HepG2 (cell line): ENCODE measurements around the gene DNAJC2. TPM values are rescaled to one million over a fixed set of nuclear protein-coding genes. Genes with fewer than 3 reads are reported as not detected.

Experiments used
- HOXA5 ChIP-seq: sonication (generic); formaldehyde crosslinking; IDR thresholded peaks from 2 replicates; pipeline ENCODE4 v1.4.0; 2020; ENCODE audit warnings: missing genetic modification reagents
- MTF1 ChIP-seq: sonication (generic); formaldehyde crosslinking; IDR thresholded peaks from 2 replicates; pipeline ENCODE4 v1.5.0; 2020; ENCODE audit warnings: missing genetic modification reagents
- MYC ChIP-seq: sonication (generic); formaldehyde crosslinking; IDR thresholded peaks from 2 replicates; pipeline ENCODE4 v1.9.0; 2021; ENCODE audit warnings: missing genetic modification reagents, borderline replicate concordance
- NFKB2 ChIP-seq: sonication (generic); formaldehyde crosslinking; IDR thresholded peaks from 2 replicates; pipeline ENCODE4 v1.4.0; 2020; ENCODE audit warnings: missing genetic modification reagents, borderline replicate concordance
- PHF20 ChIP-seq: sonication (generic); formaldehyde crosslinking; IDR thresholded peaks from 2 replicates; pipeline ENCODE4 v1.5.0; 2020; ENCODE audit warnings: mild to moderate bottlenecking, missing genetic modification reagents
- SPEN ChIP-seq: sonication (generic); formaldehyde crosslinking; IDR thresholded peaks from 2 replicates; pipeline ENCODE4 v1.5.1; 2020; ENCODE audit warnings: low read depth, mild to moderate bottlenecking, missing genetic modification reagents
- ZBTB7A ChIP-seq: sonication (generic); formaldehyde crosslinking; IDR thresholded peaks from 2 replicates; pipeline ENCODE4 v1.8.0; 2022; ENCODE audit warnings: mild to moderate bottlenecking, missing genetic modification reagents
- ZFP82 ChIP-seq: sonication (generic); formaldehyde crosslinking; IDR thresholded peaks from 2 replicates; pipeline ENCODE4 v1.5.1; 2020; ENCODE audit warnings: mild to moderate bottlenecking, missing genetic modification reagents, borderline replicate concordance
- ZFX ChIP-seq: sonication (generic); formaldehyde crosslinking; IDR thresholded peaks from 2 replicates; pipeline ENCODE4 v1.4.0; 2020; ENCODE audit warnings: mild to moderate bottlenecking, low read depth, missing genetic modification reagents, moderate library complexity
- ZNF253 ChIP-seq: sonication (generic); formaldehyde crosslinking; IDR thresholded peaks from 2 replicates; pipeline ENCODE4 v1.8.0; 2022; ENCODE audit warnings: mild to moderate bottlenecking, missing genetic modification reagents, borderline replicate concordance
- ZNF30 ChIP-seq: sonication (generic); formaldehyde crosslinking; IDR thresholded peaks from 2 replicates; pipeline ENCODE4 v1.5.0; 2020; ENCODE audit warnings: mild to moderate bottlenecking, missing genetic modification reagents
- ZNF446 ChIP-seq: sonication (generic); formaldehyde crosslinking; IDR thresholded peaks from 2 replicates; pipeline ENCODE4 v1.5.0; 2020; ENCODE audit warnings: mild to moderate bottlenecking, missing genetic modification reagents
- ZNF605 ChIP-seq: sonication (generic); formaldehyde crosslinking; IDR thresholded peaks from 2 replicates; pipeline ENCODE4 v1.8.0; 2022; ENCODE audit warnings: mild to moderate bottlenecking, missing genetic modification reagents
- polyA plus RNA-seq, 8 experiments: library from polyadenylated mRNA; depleted of rRNA in 3 of 8; stranded (reverse) in 7 of 8; unstranded in 1 of 8; fragments of >200 nt; fragmentation: Illumina TruSeq in 4 of 8; extraction: Trizol in 4 of 8; gene quantifications; 2 replicates each; pipeline versions ENCODE4 v1.2.1 to v1.2.3, GENCODE V29; 2011 to 2016; ENCODE audit warnings: low read depth in 4 of 8, missing spikeins in 1 of 8, mixed read lengths in 1 of 8; ENCODE audit not compliant: insufficient read depth in 1 of 8
- total RNA-seq, 5 experiments: library from RNA; depleted of rRNA; stranded (reverse); fragments of >200 nt; fragmentation: Illumina TruSeq; extraction: Trizol; gene quantifications; 2 replicates each; pipeline ENCODE4 v1.2.3, GENCODE V29; 2016; ENCODE audit warnings: low read depth in 1 of 5
- TF ChIP-seq, protein P1 (sequence below): IDR thresholded peaks from 2 replicates; pipeline ENCODE4 v1.6.1; 2012; ENCODE audit warnings: inconsistent platforms
- TF ChIP-seq, protein P2 (sequence below): sonication (generic); formaldehyde crosslinking; IDR thresholded peaks from 2 replicates; pipeline ENCODE4 v1.8.0; 2022; ENCODE audit warnings: low read depth, missing genetic modification reagents
- TF ChIP-seq, protein P3 (sequence below): sonication (generic); formaldehyde crosslinking; IDR thresholded peaks from 2 replicates; pipeline ENCODE4 v1.5.1; 2020; ENCODE audit warnings: mild to moderate bottlenecking, missing genetic modification reagents, moderate library complexity

Gene DNAJC2
- total and polyA plus RNA-seq, 2 of the 13 experiments (the other 11 are each of a cell fraction or from before 2014, with no cell fraction given) = 19.6 to 42.0 TPM

DNA sequence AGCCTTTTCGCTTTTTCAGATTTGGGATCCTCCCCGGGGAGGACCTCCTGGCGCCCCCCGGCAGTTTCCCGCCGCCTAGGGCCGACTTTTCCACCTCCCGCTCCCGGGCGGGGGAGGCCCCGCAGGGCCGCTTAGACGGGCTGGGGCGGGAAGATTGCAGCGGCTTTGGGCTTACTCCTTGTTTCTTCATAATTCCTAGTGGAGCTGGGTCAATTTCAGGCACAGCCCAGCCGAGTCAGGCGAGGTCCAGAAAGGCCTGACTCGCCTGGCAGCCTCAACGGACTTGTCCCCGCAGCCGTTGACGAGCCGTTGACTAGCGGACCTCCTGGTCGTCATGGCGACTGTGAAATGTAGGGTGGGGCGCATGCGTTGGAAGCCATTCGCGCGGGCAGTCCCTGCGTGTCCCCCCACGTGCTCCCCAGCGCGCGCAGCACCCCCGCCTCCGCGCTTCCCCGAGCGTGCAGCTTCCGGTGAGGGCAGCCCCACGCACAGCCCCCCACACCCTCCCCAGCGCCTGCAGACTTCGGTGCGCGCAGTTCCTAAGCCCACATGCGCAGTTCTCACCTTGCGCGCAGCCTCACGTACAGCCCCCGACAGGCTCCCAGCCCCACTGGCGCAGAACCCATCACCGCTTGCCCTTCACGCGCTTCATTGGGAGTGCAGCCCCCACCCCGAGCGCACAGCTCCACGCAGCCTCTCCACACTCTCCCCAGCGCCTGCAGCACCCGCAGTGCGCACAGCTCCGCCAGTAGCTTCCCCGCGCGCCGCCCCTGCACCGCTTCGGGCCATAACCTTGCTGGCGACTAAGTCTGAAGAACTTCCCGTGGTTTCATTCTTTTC lies 64.4 kb downstream of the DNAJC2 start (continued):
- TF ChIP-seq MTF1 (CRISPR knock-in tag) (0 out of 2 replicates have a peak, but pooled peaks have one; percentile 24), MYC (0 out of 2 replicates have a peak, but pooled peaks have one; percentile 29), ZNF30 (CRISPR knock-in tag) (peak; percentile 60; the same call in 1 of the 2 replicates), ZFX (peak; percentile 13; the same call in 1 of the 2 replicates), NFKB2 (CRISPR knock-in tag) (0 out of 2 replicates have a peak, but pooled peaks have one; percentile 51), ZNF253 (CRISPR knock-in tag) (0 out of 2 replicates have a peak, but pooled peaks have one; percentile 57), PHF20 (CRISPR knock-in tag) (0 out of 2 replicates have a peak, but pooled peaks have one; percentile 18), ZNF605 (0 out of 2 replicates have a peak, but pooled peaks have one; percentile 39), HOXA5 (CRISPR knock-in tag) (0 out of 2 replicates have a peak, but pooled peaks have one; percentile 35), ZBTB7A (0 out of 2 replicates have a peak, but pooled peaks have one; percentile 29), SPEN (CRISPR knock-in tag) (0 out of 2 replicates have a peak, but pooled peaks have one; percentile 26), ZFP82 (CRISPR knock-in tag) (0 out of 2 replicates have a peak, but pooled peaks have one; percentile 7), ZNF446 (0 out of 2 replicates have a peak, but pooled peaks have one; percentile 10)
- TF ChIP-seq, protein P1, sequence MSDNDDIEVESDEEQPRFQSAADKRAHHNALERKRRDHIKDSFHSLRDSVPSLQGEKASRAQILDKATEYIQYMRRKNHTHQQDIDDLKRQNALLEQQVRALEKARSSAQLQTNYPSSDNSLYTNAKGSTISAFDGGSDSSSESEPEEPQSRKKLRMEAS = peak; percentile 80
- TF ChIP-seq, protein P2, sequence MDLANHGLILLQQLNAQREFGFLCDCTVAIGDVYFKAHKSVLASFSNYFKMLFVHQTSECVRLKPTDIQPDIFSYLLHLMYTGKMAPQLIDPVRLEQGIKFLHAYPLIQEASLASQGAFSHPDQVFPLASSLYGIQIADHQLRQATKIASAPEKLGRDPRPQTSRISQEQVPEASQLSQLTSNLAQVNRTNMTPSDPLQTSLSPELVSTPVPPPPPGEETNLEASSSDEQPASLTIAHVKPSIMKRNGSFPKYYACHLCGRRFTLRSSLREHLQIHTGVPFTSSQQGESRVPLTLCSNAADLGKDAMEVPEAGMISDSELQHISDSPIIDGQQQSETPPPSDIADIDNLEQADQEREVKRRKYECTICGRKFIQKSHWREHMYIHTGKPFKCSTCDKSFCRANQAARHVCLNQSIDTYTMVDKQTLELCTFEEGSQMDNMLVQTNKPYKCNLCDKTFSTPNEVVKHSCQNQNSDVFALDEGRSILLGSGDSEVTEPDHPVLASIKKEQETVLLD (CRISPR knock-in tag) = 0 out of 2 replicates have a peak, but pooled peaks have one; percentile 25
- TF ChIP-seq, protein P3, sequence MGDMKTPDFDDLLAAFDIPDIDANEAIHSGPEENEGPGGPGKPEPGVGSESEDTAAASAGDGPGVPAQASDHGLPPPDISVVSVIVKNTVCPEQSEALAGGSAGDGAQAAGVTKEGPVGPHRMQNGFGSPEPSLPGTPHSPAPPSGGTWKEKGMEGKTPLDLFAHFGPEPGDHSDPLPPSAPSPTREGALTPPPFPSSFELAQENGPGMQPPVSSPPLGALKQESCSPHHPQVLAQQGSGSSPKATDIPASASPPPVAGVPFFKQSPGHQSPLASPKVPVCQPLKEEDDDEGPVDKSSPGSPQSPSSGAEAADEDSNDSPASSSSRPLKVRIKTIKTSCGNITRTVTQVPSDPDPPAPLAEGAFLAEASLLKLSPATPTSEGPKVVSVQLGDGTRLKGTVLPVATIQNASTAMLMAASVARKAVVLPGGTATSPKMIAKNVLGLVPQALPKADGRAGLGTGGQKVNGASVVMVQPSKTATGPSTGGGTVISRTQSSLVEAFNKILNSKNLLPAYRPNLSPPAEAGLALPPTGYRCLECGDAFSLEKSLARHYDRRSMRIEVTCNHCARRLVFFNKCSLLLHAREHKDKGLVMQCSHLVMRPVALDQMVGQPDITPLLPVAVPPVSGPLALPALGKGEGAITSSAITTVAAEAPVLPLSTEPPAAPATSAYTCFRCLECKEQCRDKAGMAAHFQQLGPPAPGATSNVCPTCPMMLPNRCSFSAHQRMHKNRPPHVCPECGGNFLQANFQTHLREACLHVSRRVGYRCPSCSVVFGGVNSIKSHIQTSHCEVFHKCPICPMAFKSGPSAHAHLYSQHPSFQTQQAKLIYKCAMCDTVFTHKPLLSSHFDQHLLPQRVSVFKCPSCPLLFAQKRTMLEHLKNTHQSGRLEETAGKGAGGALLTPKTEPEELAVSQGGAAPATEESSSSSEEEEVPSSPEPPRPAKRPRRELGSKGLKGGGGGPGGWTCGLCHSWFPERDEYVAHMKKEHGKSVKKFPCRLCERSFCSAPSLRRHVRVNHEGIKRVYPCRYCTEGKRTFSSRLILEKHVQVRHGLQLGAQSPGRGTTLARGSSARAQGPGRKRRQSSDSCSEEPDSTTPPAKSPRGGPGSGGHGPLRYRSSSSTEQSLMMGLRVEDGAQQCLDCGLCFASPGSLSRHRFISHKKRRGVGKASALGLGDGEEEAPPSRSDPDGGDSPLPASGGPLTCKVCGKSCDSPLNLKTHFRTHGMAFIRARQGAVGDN (CRISPR knock-in tag) = peak; percentile 89
